Progenitor cell of endocrine pancreas (in vitro differentiated cells): ENCODE data around the gene HES3. TPM values are rescaled to one million over a fixed set of nuclear protein-coding genes. Genes with fewer than 3 reads are reported as not detected.

ENCODE experiments used
- DNase-seq: peaks from one replicate; pipeline ENCODE4 v3.0.0; 2021; ENCODE audit warnings: low spot score; ENCODE audit not compliant: unreplicated experiment
- H3K27ac Mint-ChIP-seq: 2 replicates; pipeline ENCODE4 v1.8.0; 2021; ENCODE audit warnings: mild to moderate bottlenecking, moderate library complexity, mixed read lengths
- H3K27me3 Mint-ChIP-seq: 2 replicates; pipeline ENCODE4 v1.8.0; 2021; ENCODE audit warnings: mixed read lengths
- H3K36me3 Mint-ChIP-seq: 2 replicates; pipeline ENCODE4 v1.8.0; 2022; ENCODE audit warnings: mixed read lengths; ENCODE audit not compliant: insufficient read depth
- H3K4me1 Mint-ChIP-seq: 2 replicates; pipeline ENCODE4 v1.8.0; 2021; ENCODE audit warnings: low read depth, mixed read lengths
- H3K4me3 Mint-ChIP-seq: 2 replicates; pipeline ENCODE4 v1.8.0; 2021; ENCODE audit warnings: low read depth, mild to moderate bottlenecking, moderate library complexity, mixed read lengths
- H3K9me3 Mint-ChIP-seq: 2 replicates; pipeline ENCODE4 v1.8.0; 2021; ENCODE audit warnings: low read depth, mixed read lengths
- CTCF ChIP-seq: fragments of 200-600 bp; sonication (generic); IDR thresholded peaks from one replicate; pipeline ENCODE4 v1.5.0; 2021; ENCODE audit warnings: antibody characterized with exemption, mild to moderate bottlenecking; ENCODE audit not compliant: unreplicated experiment
- total RNA-seq: library from RNA; stranded (reverse); gene quantifications from 2 replicates; pipeline ENCODE4 v1.2.1, GENCODE V29; 2021

The HES3 gene
- total RNA-seq, 1 donor from 2014 or later, result not detected

- H3K27me3 Mint-ChIP-seq, result no peaks in the 10 kb centered on the region
- TF ChIP-seq CTCF, result no peak
- no peaks in the 10 kb centered on the region for H3K9me3 Mint-ChIP-seq
- no peak for DNase-seq
- H3K4me1 Mint-ChIP-seq, result no peaks in the 10 kb centered on the region
- H3K36me3 Mint-ChIP-seq, result no peaks in the 10 kb centered on the region
- no peak overlapping the region for H3K27ac Mint-ChIP-seq
- no peak overlapping the region for H3K4me3 Mint-ChIP-seq
Observed at GRCh38 chr1:6279613-6280383, 35.8 kb downstream of the HES3 start.

GRCh38 chr1:6280761-6281451 is 36.9 kb downstream of the HES3 start:
- no peaks in the 10 kb centered on the region for H3K9me3 Mint-ChIP-seq
- no peaks in the 10 kb centered on the region for H3K27me3 Mint-ChIP-seq
- no peak overlapping the region for H3K4me3 Mint-ChIP-seq
- no peaks in the 10 kb centered on the region for H3K36me3 Mint-ChIP-seq
- no peaks in the 10 kb centered on the region for H3K4me1 Mint-ChIP-seq
- H3K27ac Mint-ChIP-seq, result no peak overlapping the region
- DNase-seq, result peak; percentile 38
- TF ChIP-seq CTCF, result peak; percentile 54

- no peak overlapping the region for H3K4me3 Mint-ChIP-seq
- H3K4me1 Mint-ChIP-seq, result no peaks in the 10 kb centered on the region
- no peaks in the 10 kb centered on the region for H3K36me3 Mint-ChIP-seq
- no peaks in the 10 kb centered on the region for H3K9me3 Mint-ChIP-seq
- H3K27ac Mint-ChIP-seq, result no peak overlapping the region
- no peak for TF ChIP-seq CTCF
- H3K27me3 Mint-ChIP-seq, result no peaks in the 10 kb centered on the region
- no peak for DNase-seq
Observed at GRCh38 chr1:6281511-6282402, 37.8 kb downstream of the HES3 start.

GRCh38 chr1:6282577-6283270 is 38.7 kb downstream of the HES3 start:
- TF ChIP-seq CTCF, result no peak
- Mint-ChIP-seq H3K4me3 (no peak overlapping the region), H3K27me3 (no peaks in the 10 kb centered on the region), H3K27ac (no peak overlapping the region), H3K4me1 (no peaks in the 10 kb centered on the region), H3K9me3 (no peaks in the 10 kb centered on the region), H3K36me3 (no peaks in the 10 kb centered on the region)
- no peak for DNase-seq
